Caco-2 (cell line): ENCODE data around the gene CMTR1. TPM values are rescaled to one million over a fixed set of nuclear protein-coding genes. Genes with fewer than 3 reads are reported as not detected.

Experiments
- BruUV-seq: library from RNA; stranded (reverse); fragments of 400-500 nt; replicated peaks from 2 replicates; lab custom pipeline; 2021; lab: Mats Ljungman, UMichigan
- CTCF ChIA-PET: fragments of 300-600 bp; sonication (Branson Sonifier 250); formaldehyde crosslinking; loops from one replicate; lab custom pipeline; 2022; ENCODE audit warnings: antibody characterized with exemption; lab: Charles Lee
- POLR2A ChIA-PET: fragments of 300-600 bp; sonication (Branson Sonifier 250); formaldehyde crosslinking; loops from one replicate; lab custom pipeline; 2022; ENCODE audit warnings: antibody characterized with exemption; lab: Charles Lee
- DNase-seq, 2 experiments: peaks; one replicate each; pipeline versions ENCODE4 v3.0.0 to v3.0.0-alpha.2; 2020 to 2022
- H3K27me3 ChIP-seq: replicated peaks from 2 replicates; pipeline ENCODE4 v1.6.0; 2011; ENCODE audit warnings: low read length; ENCODE audit not compliant: control insufficient read depth, insufficient read depth
- H3K36me3 ChIP-seq: 2 replicates; pipeline ENCODE4 v1.5.1; 2011; ENCODE audit warnings: low read length; ENCODE audit not compliant: control insufficient read depth, insufficient read depth
- H3K4me1 ChIP-seq: fragments of 250-450 bp; sonication (Bioruptor Pico); 2 replicates; pipeline ENCODE4 v1.5.1; 2020; ENCODE audit warnings: mild to moderate bottlenecking
- H3K4me3 ChIP-seq: 2 replicates; pipeline ENCODE4 v1.5.1; 2011; ENCODE audit warnings: low read depth, mild to moderate bottlenecking, control low read depth, low read length
- H3K9me3 ChIP-seq: fragments of 250-450 bp; sonication (Bioruptor Pico); 2 replicates; pipeline ENCODE4 v1.5.1; 2020; ENCODE audit warnings: mild to moderate bottlenecking, moderate library complexity
- H3K27ac Mint-ChIP-seq: one replicate; pipeline ENCODE4 v1.8.0; 2022; ENCODE audit warnings: mixed read lengths; ENCODE audit not compliant: unreplicated experiment
- H3K27me3 Mint-ChIP-seq: one replicate; pipeline ENCODE4 v1.8.0; 2022; ENCODE audit warnings: mixed read lengths; ENCODE audit not compliant: insufficient read depth, unreplicated experiment
- H3K36me3 Mint-ChIP-seq: one replicate; pipeline ENCODE4 v1.8.0; 2022; ENCODE audit warnings: mild to moderate bottlenecking, mixed read lengths; ENCODE audit not compliant: insufficient read depth, unreplicated experiment
- H3K4me1 Mint-ChIP-seq: one replicate; pipeline ENCODE4 v1.8.0; 2022; ENCODE audit warnings: low read depth, mixed read lengths; ENCODE audit not compliant: unreplicated experiment
- H3K4me3 Mint-ChIP-seq: one replicate; pipeline ENCODE4 v1.8.0; 2022; ENCODE audit warnings: mild to moderate bottlenecking, moderate library complexity, mixed read lengths; ENCODE audit not compliant: unreplicated experiment
- H3K9me3 Mint-ChIP-seq: one replicate; pipeline ENCODE4 v1.8.0; 2022; ENCODE audit warnings: mixed read lengths; ENCODE audit not compliant: unreplicated experiment
- intact Hi-C: fragments of 100-400 bp; cut with micrococcal nuclease; formaldehyde crosslinking; loops from one replicate; pipeline ENCODE4 v1.10.0; 2022; ENCODE audit not compliant: unreplicated experiment
- total RNA-seq: library from RNA; stranded (reverse); gene quantifications from 2 replicates; pipeline ENCODE4 v1.2.3, GENCODE V29; 2022
- TF ChIP-seq, protein P1 (sequence below), 2 experiments: fragments of 200-600 bp in 1 of 2; IDR thresholded peaks; 1 replicate in 1 of 2; 2 replicates in 1 of 2; pipeline versions ENCODE4 v1.5.1 to v1.8.0; 2011 to 2022; ENCODE audit warnings: antibody characterized with exemption in 1 of 2, control low read depth in 1 of 2, inconsistent platforms in 1 of 2, low read depth in 1 of 2, low read length in 1 of 2, mild to moderate bottlenecking in 1 of 2, moderate library complexity in 1 of 2; ENCODE audit not compliant: insufficient read depth in 1 of 2, severe bottlenecking in 1 of 2, unreplicated experiment in 1 of 2

The CMTR1 gene
- total RNA-seq, 1 experiment from 2014 or later = 40.8 TPM

- no peaks in the 10 kb centered on the region for H3K9me3 Mint-ChIP-seq
- no TSS peak for BruUV-seq
- ChIA-PET CTCF (interaction anchor here (1.5 kb wide), 1 partner anchor 52 kb away, joined by 3 read pairs; no protein-coding TSS in a partner anchor), POLR2A (no interaction called here)
- no peak for DNase-seq
- H3K36me3 ChIP-seq = peaks cover 3% of the 10 kb centered on the region; the same call in 1 of the 2 replicates
- peak overlapping the region; percentile 73 for H3K4me3 Mint-ChIP-seq
- peak overlapping the region; percentile 46 for H3K27ac Mint-ChIP-seq
- no peaks in the 10 kb centered on the region for H3K27me3 Mint-ChIP-seq
- peaks cover 17% of the 10 kb centered on the region for H3K4me1 Mint-ChIP-seq
- TF ChIP-seq, protein P1, sequence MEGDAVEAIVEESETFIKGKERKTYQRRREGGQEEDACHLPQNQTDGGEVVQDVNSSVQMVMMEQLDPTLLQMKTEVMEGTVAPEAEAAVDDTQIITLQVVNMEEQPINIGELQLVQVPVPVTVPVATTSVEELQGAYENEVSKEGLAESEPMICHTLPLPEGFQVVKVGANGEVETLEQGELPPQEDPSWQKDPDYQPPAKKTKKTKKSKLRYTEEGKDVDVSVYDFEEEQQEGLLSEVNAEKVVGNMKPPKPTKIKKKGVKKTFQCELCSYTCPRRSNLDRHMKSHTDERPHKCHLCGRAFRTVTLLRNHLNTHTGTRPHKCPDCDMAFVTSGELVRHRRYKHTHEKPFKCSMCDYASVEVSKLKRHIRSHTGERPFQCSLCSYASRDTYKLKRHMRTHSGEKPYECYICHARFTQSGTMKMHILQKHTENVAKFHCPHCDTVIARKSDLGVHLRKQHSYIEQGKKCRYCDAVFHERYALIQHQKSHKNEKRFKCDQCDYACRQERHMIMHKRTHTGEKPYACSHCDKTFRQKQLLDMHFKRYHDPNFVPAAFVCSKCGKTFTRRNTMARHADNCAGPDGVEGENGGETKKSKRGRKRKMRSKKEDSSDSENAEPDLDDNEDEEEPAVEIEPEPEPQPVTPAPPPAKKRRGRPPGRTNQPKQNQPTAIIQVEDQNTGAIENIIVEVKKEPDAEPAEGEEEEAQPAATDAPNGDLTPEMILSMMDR (IDR thresholded peaks at IDR 0.05; ENCODE audit: insufficient read depth in 1 of 2, low read depth in 1 of 2, low read length in 1 of 2, severe bottlenecking in 1 of 2, unreplicated experiment in 1 of 2) = no peak
- peaks cover 7% of the 10 kb centered on the region; the same call in 1 of the 2 replicates for H3K4me1 ChIP-seq
- no peaks in the 10 kb centered on the region for H3K27me3 ChIP-seq
- H3K9me3 ChIP-seq = no peaks in the 10 kb centered on the region; the same call in 1 of the 2 replicates
- peaks cover 15% of the 10 kb centered on the region for H3K36me3 Mint-ChIP-seq
- peak overlapping the region; percentile 75 for H3K4me3 ChIP-seq
- intact Hi-C loops = loop anchor here (2.0 kb wide), 1 partner anchor 53 kb away; no protein-coding TSS in a partner anchor
These were observed 743 bp downstream of the CMTR1 start for GRCh38 chr6:37433657-37434271.

GRCh38 chr6:37435373-37435772 lies 2.4 kb downstream of the CMTR1 start:
- BruUV-seq = no TSS peak
- POLR2A ChIA-PET = no interaction called here
- H3K4me3 Mint-ChIP-seq = no peak overlapping the region

DNA sequence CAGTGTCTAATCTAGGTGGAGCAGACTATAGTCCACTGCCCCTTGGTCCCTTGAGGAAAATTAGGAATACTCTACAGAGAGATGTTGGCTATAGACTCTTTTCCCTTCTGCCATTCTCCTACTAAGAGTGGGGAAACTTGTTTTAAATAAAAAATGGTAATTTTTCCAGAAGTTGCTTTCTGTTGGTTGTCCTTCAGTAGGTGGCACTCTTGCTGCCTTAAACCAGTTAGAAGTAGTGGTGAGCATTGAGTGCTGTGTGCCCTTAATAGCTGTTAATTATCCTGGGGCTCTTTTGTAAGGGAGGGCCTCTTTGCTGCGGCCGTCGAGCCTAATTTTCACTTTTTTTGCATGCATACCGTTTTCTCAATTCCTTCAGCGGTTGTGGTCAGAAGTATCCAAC lies 2.8 kb downstream of the CMTR1 start:
- no peak for DNase-seq
- no peak overlapping the region for H3K4me3 Mint-ChIP-seq
- no peaks in the 10 kb centered on the region for H3K9me3 ChIP-seq
- H3K9me3 Mint-ChIP-seq = no peaks in the 10 kb centered on the region
- no peaks in the 10 kb centered on the region for H3K27me3 Mint-ChIP-seq
- ChIA-PET CTCF (interaction anchor here (0.5 kb wide), 1 partner anchor 143 kb away, joined by 3 read pairs; no protein-coding TSS in a partner anchor), POLR2A (no interaction called here)
- H3K4me3 ChIP-seq = no peak overlapping the region
- H3K27ac Mint-ChIP-seq = no peak overlapping the region
- H3K4me1 ChIP-seq = peaks cover 9% of the 10 kb centered on the region; the same call in 1 of the 2 replicates
- peaks cover 17% of the 10 kb centered on the region for H3K4me1 Mint-ChIP-seq
- H3K36me3 ChIP-seq = peaks cover 3% of the 10 kb centered on the region; the same call in 1 of the 2 replicates
- H3K36me3 Mint-ChIP-seq = peaks cover 15% of the 10 kb centered on the region
- H3K27me3 ChIP-seq = no peaks in the 10 kb centered on the region
- TF ChIP-seq, protein P1 (IDR thresholded peaks at IDR 0.05; ENCODE audit: insufficient read depth in 1 of 2, low read depth in 1 of 2, low read length in 1 of 2, severe bottlenecking in 1 of 2, unreplicated experiment in 1 of 2) = no peak
- intact Hi-C loops = no loop called here
- BruUV-seq = no TSS peak

More at GRCh38 chr6:37435373-37435772, 2.4 kb downstream of the CMTR1 start:
- CTCF ChIA-PET = no interaction called here
- TF ChIP-seq, protein P1 (IDR thresholded peaks at IDR 0.05; ENCODE audit: insufficient read depth in 1 of 2, low read depth in 1 of 2, low read length in 1 of 2, severe bottlenecking in 1 of 2, unreplicated experiment in 1 of 2) = no peak
- Histone ChIP-seq H3K36me3 (peaks cover 3% of the 10 kb centered on the region; the same call in 1 of the 2 replicates), H3K4me3 (no peak overlapping the region), H3K4me1 (peaks cover 9% of the 10 kb centered on the region; the same call in 1 of the 2 replicates), H3K9me3 (no peaks in the 10 kb centered on the region), H3K27me3 (no peaks in the 10 kb centered on the region)
- Mint-ChIP-seq H3K9me3 (no peaks in the 10 kb centered on the region), H3K36me3 (peaks cover 15% of the 10 kb centered on the region), H3K4me1 (peaks cover 17% of the 10 kb centered on the region), H3K27ac (no peak overlapping the region), H3K27me3 (no peaks in the 10 kb centered on the region)
- intact Hi-C loops = no loop called here
- DNase-seq = no peak
